GM12864 (cell line): ENCODE data around the gene FOXL3.

Experiments
- DNase-seq: peaks from one replicate; pipeline ENCODE4 v3.0.0-alpha.2; 2011; ENCODE audit warnings: low read depth
- H3K4me3 ChIP-seq: 2 replicates; pipeline ENCODE4 v1.5.1; 2011; ENCODE audit warnings: mild to moderate bottlenecking, low read depth, low read length, control low read depth
- TF ChIP-seq, protein P1 (sequence below): IDR thresholded peaks from 2 replicates; pipeline ENCODE4 v1.5.1; 2011; ENCODE audit warnings: low read depth, mild to moderate bottlenecking, moderate library complexity, low read length, control low read depth, inconsistent platforms; ENCODE audit errors: missing control alignments

The FOXL3 gene

DNA sequence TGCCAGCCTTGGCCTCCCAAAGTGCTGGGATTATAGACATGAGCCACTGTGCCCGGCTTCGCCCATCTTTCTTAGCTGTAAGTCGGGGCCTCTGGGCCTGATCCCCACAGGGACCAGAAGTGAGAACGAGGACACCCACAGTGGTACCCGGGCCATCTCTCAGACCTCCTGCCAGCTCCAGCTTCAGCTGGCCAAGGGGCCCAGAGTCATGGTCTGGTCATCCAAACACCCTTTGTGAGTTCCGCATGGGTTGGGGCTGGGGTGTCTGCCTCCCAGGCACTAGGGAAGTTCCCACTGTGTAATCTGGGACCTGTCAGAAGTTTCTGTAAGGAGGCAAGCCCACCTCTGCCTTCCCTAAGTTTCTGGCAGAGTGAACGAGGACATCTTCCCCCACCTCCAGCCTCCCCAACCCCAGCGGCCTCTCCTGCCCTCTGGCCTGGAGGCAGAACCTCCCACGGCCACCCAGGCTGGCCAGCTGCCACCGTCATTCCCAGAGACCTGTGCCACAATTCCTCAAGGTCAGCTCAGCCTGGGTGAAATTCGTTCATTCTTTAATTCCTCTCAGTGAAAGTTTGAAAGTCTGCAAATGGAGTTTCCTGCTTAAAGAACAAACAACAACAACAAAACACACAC is 19.5 kb upstream of the FOXL3 start:
- TF ChIP-seq, protein P1, sequence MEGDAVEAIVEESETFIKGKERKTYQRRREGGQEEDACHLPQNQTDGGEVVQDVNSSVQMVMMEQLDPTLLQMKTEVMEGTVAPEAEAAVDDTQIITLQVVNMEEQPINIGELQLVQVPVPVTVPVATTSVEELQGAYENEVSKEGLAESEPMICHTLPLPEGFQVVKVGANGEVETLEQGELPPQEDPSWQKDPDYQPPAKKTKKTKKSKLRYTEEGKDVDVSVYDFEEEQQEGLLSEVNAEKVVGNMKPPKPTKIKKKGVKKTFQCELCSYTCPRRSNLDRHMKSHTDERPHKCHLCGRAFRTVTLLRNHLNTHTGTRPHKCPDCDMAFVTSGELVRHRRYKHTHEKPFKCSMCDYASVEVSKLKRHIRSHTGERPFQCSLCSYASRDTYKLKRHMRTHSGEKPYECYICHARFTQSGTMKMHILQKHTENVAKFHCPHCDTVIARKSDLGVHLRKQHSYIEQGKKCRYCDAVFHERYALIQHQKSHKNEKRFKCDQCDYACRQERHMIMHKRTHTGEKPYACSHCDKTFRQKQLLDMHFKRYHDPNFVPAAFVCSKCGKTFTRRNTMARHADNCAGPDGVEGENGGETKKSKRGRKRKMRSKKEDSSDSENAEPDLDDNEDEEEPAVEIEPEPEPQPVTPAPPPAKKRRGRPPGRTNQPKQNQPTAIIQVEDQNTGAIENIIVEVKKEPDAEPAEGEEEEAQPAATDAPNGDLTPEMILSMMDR: no peak
- no peak for DNase-seq
- no peak overlapping the region for H3K4me3 ChIP-seq

DNA sequence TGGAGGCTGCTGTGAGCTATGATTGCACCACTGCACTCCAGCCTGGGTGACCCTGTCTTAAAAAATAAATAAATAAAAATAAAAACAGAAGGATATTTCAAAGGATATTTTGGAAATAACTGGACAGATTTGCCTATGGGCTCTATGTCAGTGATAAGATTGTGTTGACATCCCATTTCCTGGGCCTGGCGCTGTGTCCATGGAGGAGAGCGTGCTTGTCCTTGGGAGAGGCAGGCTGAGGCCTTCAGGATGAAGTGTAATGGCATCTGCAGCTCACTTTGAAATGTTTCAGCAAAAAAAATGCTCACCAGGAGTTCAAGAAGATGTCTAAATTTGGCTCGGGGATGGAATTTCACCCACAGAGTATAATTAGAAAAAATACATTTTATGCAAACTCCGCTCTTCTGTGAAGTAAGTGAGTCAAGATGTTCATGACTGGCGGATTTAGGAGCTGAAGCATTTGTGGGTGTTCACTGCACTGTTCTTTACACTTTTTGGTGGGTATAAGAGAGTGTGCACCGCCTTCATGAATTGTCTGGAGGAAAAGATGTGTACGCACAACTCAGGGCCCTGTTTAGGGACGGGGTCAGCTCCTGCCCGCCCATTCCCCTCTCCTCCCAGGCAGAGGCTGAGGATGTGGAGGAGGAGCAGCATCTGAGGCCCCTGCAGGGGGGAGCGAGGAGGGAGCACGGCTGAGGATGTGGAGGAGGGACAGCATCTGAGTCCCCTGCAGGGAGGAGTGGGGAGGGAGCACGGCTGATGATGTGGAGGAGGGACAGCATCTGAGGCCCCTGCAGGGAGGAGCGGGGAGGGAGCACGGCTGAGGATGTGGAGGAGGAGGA is 18.5 kb upstream of the FOXL3 start:
- TF ChIP-seq, protein P1: no peak
- no peak for DNase-seq
- H3K4me3 ChIP-seq: no peak overlapping the region

DNA sequence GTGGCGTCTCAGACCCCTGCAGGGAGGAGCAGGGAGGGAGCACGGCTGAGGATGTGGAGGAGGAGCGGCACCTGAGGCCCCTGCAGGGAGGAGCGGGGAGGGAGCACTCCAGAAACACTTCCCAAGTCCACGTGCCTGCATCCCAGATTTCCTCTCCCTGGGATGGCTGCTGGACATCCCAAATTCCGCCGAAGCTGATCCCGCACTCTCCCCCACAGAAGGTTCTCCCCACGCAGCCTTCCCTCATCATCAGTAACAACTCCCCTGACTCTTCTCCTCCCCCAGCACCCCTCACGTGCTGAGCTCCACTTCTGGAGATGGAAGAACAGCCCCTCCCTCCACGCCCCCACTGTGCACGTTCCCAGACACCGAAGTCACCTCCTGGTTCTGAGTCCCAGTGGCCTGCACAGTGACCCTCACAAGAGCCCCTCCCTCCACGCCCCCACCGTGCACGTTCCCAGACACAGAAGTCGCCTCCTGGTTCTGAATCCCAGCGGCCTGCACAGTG is 17.8 kb upstream of the FOXL3 start:
- no peak overlapping the region for H3K4me3 ChIP-seq
- no peak for DNase-seq
- TF ChIP-seq, protein P1: no peak

DNA sequence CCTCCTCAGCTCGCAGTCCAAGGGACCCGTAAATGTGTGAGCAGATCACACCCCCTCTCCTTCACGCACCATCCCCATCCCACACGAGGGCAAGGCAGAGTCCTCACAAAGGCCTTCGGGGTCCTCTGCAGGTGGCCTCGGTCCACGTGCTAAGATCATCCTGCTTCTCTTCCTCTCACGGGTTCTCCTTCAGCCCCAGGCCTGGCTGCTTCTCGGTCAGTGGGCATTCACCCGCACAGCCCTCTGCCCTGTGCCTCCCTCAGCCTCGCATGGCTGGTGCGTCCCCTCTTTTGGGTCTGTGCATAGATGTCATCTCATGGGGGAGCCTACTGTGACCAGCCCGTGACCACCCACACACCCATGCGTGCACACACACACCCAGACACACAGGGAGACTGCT is 17.3 kb upstream of the FOXL3 start:
- DNase-seq: no peak
- TF ChIP-seq, protein P1: no peak
- no peak overlapping the region for H3K4me3 ChIP-seq

DNA sequence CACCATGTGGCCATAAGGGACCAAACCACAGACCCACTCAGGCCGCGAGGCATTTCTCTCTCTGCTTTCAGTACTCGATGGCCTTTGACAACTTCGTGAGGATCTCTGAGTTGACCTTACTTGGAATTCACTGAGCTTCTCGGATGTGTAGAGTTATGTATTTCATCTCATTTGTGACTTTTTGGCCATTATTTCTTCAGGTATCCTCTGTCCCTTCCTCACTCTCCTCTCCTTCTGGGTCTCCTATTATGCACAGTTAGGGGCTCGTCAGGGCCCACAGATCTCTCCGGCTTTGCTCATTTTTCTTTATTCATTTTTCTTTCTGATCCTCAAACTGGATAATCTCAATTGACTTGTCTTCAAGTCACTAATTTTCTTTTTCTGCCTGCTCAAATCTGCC is 16.6 kb upstream of the FOXL3 start:
- H3K4me3 ChIP-seq: no peak overlapping the region
- no peak for DNase-seq
- TF ChIP-seq, protein P1: no peak

DNA sequence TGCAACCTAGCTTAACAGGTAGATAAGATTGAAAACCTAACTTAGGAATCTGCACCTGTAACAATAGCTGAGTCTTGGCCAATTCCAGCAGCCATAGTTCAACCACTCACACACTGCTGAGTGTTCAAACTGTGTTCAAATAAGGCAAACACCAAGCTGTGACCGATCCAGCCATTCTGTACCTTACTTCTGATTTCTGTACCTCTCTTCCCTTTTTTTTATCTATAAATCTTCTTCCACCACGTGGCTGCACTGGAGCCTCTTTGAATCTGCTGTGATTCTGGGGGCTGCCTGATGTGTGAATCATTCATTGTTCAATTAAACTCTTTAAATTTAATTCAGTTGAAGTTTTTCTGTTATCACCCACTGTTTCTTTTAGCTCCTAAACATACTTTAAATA is 15.7 kb upstream of the FOXL3 start:
- DNase-seq: no peak
- TF ChIP-seq, protein P1: no peak
- no peak overlapping the region for H3K4me3 ChIP-seq
